Measurements from ENCODE around the gene SLC24A3.
"Not testable (repeated sequence)": the region's sequence is repeated elsewhere in the genome, so short reads cannot be mapped to it uniquely, and the experiment has no call there.

Gene SLC24A3

DNA sequence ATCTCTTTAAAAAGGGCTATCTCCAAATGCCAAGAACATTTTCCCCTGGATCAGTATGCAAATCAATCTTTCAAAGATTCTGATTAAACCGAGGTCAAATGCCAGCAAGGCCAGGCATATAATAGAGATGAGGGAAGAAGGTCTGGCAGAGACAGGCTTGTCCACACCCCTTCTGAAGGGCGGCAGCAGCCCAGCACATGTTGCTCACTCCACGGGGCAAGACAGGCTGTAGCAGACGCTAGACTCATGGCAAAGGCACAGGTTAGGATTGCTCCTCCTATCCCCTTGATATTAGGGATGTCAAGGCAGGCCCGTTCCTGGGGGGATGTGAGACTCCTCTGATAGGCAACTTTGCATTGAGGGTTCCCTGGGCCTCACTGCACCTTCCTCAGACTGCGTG lies 440.9 kb downstream of the SLC24A3 start:
- no peak for DNase-seq

DNA sequence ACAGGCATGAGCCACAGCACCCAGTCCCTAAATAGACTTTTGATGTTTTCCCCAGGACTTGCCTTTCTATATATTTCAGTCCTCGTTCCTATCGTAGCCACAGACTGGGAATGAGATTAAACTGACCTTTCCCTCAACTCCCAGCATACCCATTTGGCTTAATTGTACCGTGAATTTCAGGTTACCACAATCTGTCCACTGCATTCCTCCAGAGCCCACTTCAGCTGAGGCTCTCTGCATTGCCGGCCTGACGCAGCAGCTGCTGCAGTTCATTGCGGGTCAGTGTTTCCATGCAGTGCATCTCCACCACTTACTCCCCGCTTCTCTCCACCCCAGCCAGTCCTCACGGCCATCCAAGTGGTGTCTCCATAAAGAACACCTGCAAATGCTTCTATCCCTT lies 442.5 kb downstream of the SLC24A3 start:
- DNase-seq = peak; percentile 65

DNA sequence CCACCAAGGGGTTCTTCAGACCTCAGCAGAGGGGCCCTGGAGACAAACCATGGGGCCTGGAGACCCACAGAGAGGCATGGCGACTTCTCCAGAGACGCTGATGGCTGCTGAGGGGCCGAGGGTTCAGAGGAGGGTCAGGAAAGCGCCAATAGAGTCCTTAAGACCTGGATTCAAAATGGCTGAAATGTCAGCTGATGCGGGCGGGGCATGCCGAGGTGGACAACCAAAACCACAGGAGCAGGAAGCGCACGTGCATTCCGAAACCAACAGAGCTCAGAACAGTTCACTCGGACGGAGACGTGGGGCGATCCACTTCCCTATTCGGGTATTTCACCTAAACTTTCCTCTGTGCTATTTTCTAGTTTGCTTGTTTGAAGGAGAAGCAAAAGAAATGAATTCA lies 445.7 kb downstream of the SLC24A3 start:
- DNase-seq = peak; percentile 41

DNA sequence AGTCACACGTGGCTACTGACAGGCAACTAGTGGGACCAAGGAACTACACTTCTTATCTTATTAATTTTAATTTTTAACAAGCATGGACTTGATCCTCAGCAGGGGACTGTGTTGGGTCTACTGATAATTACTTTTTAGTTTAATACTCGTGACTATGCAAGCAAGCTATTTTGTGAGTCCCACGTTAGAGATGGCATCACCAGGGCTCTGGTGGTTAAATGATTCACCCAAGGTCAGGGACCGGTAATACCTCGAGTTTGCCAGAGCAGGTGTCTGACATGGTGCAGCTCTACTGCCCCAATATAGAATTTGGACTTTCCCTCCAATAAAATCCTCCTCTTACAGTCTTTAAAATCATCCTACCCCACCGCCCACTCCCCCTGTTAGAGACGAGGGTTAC lies 447.0 kb downstream of the SLC24A3 start:
- DNase-seq = no peak

DNA sequence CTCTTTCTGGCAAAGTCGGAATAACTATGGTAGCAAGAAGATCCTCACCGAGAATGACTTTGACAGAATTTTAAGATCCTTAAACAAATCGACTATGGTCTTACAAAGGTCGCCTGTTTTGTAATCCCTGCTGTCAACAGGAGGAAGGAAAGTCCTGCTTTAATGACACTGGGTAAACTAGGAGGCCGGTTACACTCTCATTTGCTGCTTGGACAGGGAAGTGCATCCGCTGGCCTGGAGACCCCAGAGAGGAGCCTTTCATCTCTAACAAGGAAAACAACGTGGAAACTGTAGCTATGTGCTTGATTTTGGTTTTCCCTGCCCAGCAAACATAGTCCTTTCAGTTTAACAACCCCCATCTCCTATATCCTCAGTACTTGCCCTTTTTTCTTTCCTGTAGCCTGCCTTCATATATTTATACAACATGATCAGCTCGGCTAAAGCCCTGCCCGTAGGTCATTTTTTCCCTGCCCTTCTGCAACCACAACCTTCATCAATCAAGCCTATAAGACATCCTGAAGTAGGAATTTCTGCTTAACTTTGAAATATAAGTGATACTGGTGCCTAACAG lies 448.5 kb downstream of the SLC24A3 start:
- DNase-seq = no peak

DNA sequence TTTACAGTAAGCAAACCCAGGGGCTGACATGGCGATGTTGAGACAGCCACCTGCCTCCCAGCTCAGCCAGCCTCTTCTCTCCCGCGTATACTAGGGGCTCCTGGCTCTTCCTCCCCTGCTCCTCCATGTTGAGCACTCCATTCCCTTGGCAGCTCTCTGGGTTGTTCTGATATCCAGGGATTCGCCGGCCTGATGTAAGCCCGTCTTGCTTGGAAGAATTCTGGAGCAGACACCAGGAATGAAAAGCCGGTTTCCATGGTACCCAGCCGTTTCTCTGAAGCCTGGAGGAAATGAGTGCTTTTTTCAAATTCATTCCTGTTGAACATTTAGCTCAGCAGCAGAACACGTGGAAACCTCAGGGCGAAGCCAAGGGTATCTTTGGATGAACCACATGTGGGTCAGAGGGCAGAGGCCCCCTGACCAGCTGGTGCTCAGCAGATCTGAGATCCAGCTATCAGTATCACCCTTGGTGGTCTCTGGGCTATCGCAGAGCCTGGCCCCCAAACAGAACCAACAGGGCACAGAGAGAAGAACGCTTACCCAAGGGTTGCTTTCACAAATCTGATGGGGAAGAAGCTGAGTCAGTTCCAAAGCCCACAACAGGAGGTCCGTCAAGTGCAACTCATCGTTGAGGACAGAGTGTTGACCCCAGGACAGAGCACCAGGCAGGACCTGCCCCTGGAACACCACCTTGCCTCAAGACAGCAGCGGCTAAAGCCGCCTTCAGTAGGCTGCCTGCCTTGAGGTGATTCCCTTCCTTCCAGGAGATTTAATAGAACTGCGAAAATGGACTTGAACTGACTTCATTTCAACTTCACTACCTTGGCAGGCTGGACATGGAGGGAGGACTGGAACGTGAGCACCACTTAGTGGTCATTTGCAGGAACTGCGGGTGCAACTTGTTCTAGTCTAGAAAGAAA lies 449.5 kb downstream of the SLC24A3 start:
- peak; percentile 76 for DNase-seq

DNA sequence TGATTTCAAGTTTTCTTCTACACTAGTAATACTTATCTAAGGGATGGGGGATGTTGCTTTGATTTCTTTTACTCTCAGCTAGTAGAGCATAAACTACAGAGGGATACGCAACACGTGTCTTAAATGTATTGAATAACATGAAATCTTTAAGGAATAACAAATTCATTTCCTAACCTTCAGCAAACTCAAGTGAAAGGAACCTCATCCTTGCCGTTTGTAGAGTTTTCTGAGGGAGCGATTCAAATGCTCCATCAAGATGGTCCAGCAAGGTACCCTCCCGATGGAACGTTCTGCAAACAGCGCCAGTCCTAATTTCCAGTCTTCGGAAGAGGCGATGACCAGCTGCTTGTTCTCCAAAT lies 450.2 kb downstream of the SLC24A3 start:
- no peak for DNase-seq

DNA sequence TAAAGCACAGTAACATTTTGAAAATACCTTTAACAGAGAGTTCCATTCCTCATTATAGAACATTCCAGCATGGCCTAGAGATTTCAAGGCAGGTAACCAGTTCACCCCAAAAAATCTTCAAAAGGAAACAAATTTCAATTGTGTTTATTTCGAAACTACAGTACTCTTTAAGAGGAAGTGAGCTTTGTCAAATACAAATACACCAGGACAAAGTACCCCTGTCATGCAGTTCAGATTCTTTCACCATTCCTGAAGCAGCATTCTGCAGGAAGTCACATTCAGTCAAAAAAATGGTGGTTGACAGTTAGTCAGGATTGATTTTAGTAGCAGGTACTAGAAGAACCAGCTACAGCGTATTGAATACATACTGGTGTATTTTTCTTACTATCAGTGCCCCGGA lies 456.0 kb downstream of the SLC24A3 start:
- DNase-seq = no peak

DNA sequence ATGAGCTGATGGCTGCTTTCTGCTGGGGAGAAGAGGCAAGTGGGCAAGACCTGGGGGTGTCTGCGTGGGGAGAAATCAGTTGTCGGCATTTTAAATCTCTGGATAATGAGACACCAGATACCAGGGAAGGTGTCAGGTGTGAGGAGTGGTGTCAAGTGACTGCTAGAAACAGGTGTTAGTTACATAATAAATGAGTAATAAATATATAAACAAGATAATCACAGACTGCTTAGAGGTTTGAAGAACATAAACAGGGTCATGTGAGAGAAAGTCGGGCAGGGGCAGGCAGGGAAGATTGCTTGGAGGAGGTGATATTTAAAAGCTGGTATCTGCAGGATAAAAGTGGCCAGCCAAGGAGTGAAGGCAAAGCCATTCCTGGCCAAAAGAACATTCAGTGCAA lies 458.4 kb downstream of the SLC24A3 start:
- DNase-seq = no peak

DNA sequence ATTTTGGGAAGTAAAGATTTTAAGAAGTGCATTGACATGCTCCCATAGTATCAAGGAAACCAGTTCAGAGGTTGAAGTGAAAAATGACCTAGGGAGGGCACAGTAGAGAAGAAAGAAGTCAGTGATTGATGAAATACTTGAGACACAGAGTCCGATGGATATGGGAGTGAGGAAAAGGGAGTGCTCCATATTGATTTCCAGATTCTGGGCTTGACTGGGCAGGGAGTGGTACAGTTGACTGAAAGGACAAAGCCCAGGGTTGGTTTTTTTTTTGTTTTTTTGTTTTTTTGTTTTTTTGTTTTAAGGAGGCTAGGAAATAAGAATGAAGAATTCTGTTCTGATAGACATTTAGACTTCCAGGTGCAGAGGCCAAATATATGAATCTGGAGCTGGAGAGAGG lies 458.9 kb downstream of the SLC24A3 start:
- no peak for DNase-seq

DNA sequence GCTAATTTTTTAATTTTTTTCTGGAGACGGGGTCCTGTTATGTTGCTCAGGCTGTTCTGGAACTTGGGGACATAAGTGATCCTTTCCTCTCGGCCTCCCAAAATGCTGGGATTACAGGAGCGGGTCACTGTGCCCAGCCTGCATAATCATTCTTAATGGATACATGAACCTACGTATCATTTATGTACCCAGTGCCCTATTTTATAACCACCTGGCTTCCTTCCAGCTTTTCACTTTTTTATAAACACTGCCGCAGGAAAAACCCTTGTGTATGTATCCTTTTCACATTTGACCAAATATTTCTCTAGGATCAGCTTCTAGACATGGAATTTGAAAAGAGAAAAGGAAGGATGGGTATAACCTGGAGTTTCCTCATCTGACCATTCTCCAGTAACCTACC lies 460.1 kb downstream of the SLC24A3 start:
- no peak for DNase-seq

DNA sequence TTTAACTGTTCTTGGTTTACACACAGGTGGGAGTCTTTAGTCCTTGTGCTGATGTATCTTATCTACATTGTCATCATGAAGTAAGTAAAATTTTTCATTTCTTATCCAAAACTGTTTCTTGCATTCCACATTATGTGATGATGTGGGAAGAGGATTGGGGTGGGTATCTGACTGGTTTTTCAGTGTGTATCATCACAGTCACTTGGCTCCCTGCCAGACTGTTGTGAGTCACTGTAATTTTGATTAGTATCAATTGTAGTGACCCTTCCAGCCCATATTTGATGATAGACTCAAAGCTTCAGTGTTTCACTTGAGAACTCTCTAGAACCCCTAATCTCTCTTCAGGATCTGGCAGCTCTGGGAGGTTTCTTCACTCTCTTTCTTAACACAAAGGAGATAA lies 461.1 kb downstream of the SLC24A3 start:
- DNase-seq = no peak

DNA sequence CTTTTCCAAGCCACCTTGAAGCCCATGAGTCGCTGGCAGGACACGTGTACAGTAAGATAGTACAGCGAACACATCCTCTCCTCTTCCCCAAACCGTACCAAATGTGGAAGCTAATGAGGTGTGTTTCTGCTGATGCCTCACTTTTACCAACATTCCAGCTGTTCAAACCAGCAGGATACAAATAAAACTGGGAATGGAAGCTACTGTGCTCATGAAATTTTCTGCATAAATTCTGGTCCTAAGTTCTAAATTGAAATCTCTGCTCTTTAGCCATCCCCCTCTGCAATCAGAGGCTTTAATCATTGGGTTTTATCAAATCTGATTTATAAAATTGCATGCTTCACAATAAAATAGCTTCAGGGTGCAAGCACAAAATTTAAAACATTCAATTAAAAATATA lies 463.8 kb downstream of the SLC24A3 start:
- no peak for DNase-seq

DNA sequence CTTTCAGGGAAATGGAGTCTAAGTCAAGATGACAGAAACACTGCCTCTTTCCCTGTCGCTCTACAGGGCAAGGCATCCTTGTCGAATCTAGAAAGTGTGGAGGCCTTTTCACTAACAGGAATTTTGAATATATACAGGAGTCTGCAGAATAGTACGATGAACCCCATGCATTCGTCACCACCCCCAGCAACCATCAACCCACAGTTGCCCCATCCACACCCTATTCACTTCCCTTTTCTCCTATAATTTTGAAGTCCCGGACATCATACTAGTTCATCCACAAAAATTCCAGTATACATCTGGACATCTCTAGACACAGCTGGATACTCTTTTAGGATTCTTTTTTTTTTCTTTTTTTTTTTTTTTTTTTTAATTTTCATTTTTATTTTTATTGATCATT lies 464.9 kb downstream of the SLC24A3 start:
- DNase-seq = no peak

DNA sequence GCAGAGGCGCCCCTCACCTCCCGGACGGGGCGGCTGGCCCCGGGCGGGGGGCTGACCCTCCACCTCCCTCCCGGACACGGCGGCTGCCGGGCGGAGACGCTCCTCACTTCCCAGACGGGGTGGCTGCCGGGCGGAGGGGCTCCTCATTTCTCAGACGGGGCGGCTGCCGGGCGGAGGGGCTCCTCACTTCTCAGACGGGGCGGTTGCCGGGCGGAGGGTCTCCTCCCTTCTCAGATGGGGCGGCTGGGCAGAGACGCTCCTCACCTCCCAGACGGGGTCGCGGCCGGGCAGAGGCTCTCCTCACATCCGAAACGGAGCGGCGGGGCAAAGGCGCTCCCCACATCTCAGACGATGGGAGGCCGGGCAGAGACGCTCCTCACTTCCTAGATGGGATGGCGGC lies 466.1 kb downstream of the SLC24A3 start:
- DNase-seq = not testable (repeated sequence)

DNA sequence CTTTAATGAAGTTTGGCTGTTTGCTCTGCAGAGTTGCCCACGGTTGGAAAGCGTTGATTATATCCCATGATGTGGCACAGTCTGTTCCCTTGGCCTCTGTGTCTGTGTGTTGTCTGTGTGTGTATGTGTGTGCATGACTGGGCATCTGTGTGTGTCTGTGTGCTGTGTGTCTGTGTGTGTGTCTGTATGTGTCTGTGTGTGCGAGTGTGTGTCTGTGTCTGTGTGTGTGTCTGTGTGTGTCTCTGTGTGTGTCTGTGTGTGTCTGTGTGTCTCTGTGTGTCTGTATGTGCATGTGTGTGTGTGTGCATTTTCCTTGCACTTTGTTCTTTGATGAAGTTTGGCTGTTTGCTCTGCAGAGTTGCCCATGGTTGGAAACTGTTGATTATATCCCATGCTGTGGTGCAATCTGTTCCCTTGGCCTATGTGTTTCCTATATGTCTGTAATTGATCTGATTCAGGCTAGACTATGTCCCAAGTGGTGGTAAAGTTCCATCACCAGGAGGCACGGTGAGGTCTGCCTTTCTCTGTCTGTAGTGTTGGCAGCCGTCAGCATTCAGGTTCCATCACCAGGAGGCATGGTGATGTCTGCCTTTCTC lies 467.6 kb downstream of the SLC24A3 start:
- DNase-seq = no peak

DNA sequence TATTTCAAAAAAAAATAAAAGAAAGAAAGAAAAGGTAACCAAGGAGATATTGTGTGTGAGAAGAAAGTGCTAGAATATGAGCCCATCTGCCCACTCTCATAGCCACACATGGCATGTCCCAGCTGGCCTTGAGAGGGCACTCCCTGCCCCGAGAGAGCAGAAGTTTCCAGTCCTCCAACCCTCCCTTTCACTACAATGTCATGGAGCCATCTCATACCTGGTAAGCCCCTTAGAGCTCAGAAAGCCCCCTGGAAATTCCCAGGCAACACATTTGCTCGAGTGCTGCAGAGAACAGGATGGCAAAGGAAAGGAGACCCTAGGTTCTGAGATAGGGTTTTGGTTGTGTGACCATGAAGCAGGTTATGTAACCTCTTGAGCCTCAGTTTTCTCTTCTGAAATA lies 469.8 kb downstream of the SLC24A3 start:
- no peak for DNase-seq

DNA sequence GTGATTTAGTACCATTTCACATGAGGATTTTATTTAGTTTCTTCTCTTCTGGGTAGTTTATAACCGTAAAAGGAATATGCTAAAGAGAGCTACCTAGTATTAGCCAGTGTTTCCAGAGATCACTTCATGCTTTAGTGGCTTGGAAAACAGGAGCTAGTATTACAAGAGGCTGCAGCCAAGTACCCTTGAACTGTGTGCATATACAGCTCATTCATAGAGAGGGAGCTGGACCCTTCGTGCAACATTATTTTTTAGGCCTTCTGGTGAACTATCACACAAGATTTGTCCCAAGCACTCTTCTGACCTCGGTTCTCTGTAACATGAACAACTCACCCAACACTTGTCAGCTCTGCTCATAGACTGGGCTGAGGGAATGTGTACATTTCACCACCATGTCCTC lies 470.7 kb downstream of the SLC24A3 start:
- DNase-seq = no peak

DNA sequence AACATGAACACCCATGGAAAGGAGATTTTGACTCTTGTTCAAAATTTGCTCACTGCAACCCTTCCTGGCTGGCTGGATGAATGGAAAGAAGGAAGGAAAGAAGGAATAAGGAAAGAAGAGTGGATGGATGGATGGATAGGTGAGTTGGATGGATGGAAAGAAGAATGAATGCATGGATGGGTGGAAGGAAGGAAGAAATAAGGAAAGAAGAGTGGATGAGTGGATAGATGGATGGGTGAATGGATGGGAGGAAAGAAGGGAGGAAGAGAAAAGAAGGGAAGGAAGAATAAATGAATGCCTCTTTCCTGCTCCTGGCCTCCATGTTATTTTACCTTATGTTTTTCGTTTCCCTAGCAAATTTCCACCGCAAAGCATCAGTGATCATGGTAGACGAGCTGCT lies 471.4 kb downstream of the SLC24A3 start:
- no peak for DNase-seq

DNA sequence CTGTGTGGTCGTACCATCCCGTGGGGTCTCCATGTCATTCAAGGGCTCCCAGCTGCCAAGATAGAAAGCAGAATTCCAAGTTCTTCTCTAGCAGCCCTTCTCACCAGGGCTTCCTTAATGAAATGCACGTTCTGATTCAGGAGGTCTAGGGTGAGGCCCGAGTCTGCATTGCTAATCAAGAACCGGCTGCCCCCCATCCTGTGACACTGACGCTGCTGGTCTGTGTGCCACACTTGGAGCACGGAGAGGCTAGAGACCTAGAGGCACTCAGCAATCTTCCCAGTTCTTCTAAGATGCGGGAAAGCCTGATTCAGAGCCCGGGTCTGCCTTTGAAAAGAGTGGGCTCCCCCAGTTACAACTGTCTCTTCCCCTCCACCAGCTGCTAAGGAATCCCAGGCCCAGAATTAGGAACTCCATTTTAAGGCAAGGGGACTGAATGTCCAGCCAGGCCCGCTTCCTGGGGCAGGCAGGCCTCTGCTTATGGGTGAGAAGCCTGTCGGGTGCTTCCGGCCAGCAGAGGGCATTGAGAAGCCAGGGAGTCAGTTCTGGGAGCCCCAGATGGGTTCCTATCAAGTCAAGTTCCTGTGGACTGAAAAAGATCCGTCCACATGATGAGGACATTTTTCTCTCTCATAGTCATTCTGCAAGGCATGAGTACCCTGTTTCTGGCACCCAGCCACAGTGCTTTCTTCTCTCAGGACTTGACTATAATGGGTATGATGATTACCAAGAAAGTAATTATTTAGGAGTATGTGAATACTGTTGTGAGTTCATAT lies 475.8 kb downstream of the SLC24A3 start:
- peak; percentile 56 for DNase-seq

DNA sequence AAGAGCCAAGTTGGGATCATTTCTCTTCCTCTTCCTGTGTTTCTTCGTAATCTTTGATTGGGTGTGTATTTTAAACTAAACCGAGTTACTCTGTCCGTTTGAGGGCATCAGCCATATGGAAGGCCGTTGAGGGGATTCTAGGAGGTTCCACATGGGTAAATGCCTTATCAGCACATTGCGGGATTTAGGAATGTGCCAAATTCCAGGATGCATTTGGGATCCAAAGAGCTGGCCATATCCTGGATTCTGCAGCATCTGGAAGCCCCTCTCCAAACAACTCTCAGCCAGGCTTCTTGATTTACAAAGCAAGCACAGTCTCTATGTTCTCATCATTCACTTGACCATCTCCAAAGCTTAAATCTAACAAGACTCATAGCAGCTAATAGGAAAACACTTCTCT lies 478.0 kb downstream of the SLC24A3 start:
- DNase-seq = no peak

DNA sequence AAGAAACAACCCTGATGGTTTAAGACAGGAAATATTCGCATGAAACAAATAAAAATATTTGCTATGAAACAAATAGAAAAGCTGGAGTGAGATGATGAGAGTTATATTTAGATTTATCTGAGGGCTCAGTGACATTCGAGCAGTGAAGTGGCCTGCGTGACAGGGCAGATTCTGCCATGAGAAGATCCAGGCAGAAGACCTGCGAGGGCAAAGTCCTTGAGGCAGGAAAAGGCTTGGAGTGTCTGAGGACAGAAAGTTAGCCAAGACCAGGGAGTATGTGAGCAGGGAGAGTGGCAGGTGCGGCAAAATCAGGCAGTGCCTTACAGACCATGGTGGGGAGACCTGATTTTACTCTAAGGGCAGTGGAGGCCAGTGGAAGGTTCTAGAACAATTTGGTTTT lies 478.7 kb downstream of the SLC24A3 start:
- DNase-seq = no peak

DNA sequence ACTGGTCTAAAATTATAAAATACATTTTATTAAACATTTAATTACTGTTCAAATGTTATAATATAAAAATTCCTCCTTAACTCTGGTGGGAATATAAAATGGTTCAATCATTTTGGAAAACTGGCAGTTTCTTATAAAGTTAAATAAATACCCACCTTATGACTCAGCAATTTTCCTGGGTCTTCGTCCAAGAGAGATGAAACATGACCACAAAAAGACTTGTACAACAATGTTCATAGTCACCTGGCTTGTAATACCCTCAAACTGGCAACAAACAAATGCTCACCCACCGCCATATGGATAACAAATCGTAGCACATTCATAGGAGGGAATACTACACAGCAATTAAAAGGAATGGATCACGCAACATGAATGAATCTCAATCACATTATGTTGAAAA lies 479.7 kb downstream of the SLC24A3 start:
- DNase-seq = no peak

DNA sequence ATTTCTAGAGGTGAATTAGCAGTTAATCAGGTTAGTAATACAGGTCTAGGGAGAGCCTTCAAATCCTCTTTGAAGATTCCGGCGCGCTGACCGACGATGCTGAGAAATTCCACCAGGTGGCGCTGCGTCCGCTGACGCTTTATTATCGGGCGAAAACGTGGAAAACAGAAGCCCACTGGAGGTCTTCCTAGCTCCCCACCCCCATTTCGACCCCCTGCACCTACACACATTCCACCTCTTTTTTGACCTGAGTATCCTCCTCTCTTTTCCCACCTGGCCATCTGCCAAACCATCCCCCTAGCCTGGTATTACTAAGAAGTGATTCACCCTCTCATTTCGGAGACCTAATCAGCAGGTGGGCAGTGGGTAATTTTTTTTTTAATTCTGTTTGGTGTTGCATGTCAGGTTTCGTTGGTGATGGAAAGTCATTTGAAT lies 480.3 kb downstream of the SLC24A3 start:
- peak; percentile 60 for DNase-seq

Measured in femur (tissue), 1 donor.